Activated CD8-positive, alpha-beta memory T cell treated with anti-CD3 and anti-CD28 coated beads, Interleukin-2, amount 50 U/mL, for 1 hour (primary cell): Measurements from ENCODE around the gene ITGB5.
"Not testable (repeated sequence)": the region's sequence is repeated elsewhere in the genome, so short reads cannot be mapped to it uniquely, and the experiment has no call there.

Experiments used
- DNase-seq: peaks from one replicate; pipeline ENCODE4 v3.0.0-alpha.2; 2020; ENCODE audit errors: extremely low read depth

The ITGB5 gene

DNA sequence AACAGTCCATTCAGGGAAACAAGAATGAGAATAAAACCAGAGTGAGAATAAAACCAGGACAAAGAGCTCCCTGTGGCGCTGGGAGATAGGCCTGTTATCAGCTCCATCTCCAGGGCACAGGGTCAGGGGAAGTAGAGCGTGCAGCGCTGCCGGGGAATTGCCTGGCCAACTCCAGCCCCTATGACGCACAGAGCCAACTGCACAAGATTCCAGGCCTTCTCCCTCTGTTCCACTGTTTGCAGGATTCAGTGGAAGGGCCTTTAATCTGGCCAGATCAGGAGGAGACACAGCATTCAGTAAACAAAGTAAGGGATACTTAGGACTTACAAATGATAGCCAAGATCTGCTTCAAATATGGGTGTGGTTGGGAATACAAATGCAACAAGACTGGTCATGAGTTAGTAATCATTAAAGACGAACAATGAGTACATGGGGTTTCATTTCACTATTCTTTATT, 49.4 kb downstream of the ITGB5 start:
- no peak for DNase-seq

DNA sequence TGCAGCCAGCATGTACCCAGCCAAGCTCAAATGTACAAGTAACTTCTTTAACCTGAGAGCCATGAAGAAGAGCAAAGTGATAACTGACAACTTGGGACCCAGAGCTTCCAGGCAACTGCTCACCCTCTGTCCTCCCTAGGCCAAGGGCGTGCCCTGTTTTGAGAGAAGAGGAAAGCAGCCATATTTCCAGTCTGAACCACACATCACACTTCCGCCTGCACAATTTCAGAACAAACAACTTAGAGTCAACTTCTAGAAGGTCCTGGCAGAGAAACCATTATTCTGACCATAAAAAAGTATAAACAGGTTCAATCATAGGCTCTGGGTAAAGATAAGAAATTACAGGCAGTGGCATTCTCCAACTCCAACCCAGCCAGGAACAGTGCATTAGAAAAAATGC, 50.1 kb downstream of the ITGB5 start:
- DNase-seq: no peak

DNA sequence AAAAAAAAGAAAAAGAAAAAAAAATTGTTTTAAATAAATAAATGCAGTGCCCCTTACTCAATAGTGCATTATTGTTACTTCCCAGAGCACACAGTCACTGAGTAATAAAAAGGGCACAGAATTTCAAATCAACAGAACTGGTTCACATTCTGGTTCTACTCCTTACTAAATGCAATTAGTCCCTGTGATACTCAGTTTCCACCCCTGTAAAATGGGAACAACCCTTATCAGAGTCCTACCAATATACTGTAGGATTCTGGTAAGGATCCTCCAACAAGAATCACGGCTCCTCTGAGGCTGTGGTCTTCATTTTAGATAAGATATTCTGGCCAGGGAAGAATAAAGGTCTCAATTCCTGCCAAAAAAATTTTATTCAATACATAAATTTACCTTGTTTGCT, 50.7 kb downstream of the ITGB5 start:
- no peak for DNase-seq

DNA sequence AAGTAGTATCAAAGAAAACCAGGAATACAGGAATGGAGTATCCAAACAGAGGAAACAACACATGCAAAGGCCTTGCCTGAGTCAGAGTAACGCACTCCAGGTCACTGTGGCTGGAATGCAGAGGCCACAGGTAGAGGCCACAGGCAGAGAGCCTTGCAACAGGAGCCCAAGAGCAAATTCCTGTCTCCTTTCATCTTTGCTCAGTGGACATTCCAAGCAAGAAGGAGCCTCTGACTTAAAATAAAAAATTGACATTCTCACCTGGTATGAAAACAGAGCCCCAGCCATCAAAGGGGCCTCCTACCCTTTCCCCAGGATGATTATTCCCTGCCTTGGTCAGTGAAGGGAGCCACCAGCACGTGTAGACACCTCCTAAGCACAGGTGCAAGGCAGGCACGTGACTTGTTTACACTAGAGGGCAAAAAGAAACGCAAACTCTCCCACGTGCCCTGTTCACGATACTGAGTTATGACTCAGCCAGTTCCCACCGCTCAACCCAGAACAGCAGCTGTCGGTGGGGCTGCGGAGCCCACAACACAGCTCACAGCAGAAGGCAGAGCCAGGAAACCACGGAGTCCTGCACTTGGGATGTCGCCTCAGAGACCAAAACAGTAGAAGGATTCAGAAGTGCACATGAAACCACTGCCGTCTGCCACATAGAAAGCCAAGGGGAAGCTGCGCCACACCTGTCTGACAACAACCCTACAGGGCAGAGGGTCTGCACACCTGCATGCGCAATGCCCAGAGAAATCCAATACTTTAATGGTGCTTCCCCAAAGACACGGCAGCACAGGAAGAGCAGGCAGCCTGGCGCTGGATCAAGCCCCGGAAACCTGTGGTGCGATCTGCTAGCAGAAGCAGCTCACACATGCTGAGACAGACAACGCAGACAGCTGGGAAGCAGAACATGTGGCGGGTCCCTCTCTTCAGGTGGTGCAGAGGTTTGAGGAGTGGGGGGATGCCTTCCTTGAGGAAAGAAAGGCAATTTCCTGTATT, 52.1 kb downstream of the ITGB5 start:
- peak; percentile 0 for DNase-seq

DNA sequence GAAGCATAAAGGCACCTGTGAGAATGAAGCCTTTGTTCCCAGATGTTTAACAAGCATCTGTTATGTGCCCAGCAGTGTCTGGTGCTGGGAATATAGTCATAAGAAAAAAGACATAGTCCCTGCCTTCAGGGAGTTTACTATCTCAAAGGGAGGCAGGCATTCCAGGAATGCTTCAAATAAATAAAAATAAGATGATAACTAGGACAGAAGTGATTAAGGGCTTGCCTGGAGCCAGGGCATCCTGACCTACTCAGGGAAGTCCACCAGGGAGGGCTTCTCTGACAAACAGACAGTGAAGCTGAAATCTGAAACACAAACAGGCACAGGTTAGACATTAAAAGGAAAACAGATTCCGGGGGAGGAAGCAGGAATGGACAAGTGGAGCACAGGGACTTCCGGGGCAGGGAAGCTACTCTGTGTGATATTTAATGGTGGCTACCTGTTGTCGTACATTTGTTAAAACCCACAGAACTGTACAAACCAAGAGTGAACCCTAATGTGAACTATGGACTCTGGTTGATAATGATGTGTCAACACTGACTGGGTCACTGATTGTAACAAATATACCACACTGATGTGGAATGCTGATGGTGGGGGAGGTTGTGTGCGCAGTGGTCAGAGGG, 53.3 kb downstream of the ITGB5 start:
- no peak for DNase-seq

DNA sequence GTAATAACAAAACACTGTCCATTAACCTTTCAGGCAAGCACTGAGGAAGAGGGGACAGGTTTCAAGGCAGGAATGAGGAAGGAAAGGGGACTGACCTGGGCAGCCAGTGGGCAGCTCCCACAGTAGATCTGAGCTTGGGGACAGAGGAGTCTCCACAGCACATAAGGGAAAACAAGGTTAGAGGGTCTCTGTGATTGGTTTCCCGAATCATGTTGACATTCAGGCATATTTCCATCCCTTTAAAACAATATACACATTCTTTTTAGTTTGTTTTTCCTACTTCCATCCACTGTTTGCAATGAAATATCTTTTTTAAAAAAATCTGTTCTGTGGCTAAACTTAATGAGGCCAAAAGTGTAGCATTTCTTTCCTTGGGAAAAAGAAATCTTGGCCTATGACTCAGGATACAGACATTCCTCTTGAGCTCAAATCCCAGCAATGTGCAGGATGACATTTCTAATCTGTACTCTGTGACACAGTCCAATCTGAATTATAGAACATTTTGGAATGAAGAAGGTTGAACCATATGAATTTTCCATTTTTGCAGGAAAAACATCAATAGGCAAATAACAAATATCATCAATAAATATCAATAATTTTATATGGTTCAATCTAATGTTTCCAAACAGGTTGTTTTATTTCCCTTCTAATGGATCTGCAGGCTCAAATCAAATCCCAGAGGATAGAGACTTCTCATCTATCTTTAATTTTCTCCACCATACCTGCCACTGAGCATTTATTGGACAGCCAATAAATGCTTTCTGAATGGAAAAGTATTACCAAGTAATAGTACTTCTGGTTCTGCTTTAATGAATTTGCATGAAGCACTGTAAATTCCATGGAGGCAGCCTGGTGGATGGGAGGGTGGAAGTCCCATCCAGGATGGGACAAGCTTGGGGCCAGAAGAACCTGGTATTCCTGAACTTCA, 54.1 kb downstream of the ITGB5 start:
- DNase-seq: no peak

DNA sequence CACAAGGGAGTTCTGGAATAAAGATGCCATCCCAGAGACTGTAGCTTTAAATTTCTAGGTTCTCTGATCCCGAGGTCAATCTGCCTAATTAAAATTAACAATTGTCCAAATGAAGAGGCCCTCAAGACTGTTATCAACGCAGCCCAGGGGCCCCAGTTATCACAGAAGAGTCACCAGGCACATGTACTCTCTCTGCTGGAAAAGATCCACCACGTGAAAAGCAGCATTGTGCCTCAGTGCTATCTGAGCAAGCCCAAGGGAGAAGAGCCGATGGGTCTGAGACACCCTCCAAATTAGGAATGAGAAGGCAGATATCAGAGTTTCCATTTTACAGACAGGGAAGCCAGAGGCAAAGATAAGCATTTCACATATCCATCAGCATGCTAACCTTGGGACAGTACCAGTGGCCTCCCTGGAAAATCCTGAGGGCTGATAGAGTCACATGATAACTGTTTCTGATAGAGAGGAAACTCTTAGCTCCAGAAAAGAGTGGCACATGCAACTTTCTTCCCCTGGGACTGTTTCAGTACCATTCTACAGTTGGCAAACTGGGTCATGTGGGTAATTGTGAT, 55.5 kb downstream of the ITGB5 start:
- no peak for DNase-seq

DNA sequence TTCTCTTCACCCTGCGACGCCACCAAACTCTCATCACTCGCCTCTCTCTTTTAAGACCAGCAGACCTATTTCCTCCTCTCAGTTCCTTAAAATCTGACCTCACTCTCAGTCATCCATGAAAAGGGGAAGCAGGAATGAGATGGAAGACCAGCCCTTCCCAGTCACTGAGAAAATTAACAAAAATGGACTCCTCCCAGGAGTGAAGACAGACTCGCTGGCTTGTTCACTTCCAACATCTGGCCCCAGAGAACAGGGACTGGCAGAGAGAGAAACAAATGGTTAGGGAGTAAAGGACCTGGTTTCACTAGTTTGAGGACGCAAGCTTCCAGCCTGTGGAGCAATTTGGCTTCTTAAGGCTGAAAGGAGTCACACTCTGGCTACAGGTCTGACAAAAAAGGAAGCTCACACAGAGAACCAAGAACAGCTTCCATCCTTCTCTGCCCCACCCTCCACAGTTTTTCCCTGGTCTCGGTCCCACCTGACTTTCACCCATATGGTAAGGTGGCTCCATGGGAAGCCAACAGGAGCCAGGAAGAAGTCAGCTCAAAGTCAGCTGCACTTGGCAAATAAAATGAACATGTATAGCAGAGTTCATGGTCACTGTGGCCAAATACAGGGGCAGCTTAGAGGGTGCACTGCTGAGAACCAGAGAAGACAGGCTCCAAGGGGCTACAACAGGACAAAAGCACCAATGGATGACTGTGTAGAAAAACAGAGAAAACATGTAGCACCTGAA, 57.2 kb downstream of the ITGB5 start:
- DNase-seq: no peak

DNA sequence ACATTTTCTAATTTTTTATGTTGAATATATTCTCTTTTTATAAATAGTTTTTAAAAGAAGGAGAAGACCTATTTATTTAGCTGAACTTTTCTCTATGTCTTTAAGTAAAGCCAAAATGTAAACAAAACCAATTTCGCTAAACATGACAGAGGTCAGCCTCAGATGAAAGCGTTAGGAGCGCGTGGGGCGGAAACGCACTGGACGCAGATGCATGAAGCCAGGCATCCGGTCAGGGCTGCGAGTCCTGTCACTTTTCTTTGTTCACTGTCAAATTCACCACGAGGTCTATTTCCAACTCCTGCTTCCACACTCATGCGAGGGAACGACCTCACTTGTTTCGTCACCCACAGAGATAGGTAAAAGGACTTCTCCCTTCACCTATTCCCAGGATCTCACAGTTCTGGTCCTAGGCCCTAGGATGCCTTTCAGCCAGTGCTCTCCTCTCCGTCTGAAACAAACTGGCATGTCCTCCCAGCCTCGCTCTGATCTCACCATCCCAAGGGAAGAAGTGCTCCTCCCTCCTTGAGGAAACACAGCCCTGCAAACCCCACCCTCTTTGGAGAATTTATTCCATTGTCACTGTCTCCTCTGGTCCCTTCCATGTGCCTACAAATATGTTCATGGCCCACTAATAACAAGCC, 57.9 kb downstream of the ITGB5 start:
- no peak for DNase-seq

DNA sequence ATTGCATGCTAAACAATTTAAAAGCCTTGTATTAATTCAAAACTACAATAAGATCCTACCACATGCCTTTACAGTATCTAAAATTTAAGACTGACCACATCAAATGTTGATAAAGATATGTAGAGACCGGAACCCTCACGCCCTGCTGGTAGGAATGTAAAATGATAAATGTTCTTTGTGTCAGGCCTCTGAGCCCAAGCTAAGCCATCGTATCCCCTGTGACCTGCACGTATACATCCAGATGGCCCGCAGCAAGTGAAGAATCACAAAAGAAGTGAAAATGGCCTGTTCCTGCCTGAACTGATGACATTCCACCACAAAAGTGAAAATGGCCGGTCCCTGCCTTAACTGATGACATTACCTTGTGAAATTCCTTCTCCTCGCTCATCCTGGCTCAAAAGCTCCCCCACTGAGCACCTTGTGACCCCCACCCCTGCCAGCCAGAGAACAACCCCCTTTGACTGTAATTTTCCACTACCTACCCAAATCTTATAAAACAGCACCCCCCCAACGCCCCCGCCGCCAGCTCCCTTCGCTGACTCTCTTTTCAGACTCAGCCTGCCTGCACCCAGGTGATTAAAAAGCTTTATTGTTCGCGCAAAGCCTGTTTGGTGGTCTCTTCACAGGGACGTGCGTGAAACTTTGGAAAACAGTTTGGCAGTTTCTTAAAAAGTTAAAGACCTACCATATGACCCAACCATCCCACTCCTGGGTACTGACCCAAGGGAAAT, 59.5 kb downstream of the ITGB5 start:
- not testable (repeated sequence) for DNase-seq

DNA sequence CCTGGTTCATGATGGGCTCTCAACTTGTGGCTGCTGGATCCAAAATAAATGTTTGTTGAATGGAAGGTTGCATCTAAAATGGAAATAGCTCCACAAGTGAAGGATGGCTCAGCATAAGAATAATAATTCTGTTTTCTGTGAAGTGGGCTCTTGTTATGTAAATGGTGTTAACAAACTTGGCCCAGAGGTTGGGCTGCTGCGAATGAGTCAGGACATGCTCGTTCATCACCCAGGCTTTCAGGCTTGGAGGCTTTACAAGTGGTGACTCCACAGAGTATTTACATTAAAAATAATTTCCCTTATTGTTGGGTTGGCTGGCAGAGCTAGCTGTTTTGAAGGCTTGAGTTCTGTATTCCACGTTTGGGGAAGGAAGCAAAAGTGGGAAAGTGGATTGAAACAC, 60.5 kb downstream of the ITGB5 start:
- DNase-seq: no peak

DNA sequence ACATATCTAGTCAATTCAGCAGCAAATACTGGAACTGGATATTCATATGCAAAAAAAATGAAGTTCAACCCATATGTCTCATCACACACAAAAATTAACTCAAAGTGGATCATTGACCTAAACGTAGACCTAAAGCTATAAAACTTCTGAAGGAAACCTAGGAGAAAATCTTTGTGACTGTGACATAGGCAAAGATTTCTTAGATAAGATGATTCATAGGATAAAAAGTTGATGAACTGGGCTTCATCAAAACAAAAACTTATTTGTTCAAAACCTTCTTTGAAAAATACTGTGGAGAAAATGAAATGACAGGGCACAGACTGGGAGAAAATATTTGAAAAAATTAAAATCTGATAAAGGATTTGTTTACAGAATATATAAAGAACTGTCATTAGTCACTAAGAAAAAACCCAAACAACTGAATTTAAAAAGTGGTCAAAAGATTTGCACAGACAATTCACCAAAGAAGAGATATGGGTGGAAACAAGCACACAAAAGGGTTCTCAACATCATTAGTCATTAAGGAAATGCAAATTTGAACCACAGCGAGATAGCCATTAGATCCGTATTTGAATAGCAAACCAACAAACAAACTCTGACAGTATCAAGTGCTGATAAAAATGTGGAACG, 62.8 kb downstream of the ITGB5 start:
- DNase-seq: no peak

DNA sequence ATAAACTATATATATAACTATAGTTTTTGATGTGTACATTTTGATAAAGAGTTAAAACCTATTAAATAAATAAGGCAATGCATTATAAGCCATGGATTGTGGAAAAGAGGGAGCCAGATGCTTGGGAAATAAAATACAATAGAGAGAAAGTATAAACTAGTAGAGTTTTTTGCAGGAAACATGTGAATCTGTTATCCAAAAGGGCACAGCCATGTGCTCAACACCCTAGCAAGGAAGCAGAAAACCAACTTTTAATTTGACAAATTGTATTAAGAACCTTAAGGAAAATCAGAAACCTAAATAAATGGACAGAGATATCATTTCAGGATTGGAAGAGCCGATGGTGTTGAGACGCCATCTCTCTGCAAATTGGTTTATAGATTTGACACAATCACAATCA, 63.5 kb downstream of the ITGB5 start:
- no peak for DNase-seq

DNA sequence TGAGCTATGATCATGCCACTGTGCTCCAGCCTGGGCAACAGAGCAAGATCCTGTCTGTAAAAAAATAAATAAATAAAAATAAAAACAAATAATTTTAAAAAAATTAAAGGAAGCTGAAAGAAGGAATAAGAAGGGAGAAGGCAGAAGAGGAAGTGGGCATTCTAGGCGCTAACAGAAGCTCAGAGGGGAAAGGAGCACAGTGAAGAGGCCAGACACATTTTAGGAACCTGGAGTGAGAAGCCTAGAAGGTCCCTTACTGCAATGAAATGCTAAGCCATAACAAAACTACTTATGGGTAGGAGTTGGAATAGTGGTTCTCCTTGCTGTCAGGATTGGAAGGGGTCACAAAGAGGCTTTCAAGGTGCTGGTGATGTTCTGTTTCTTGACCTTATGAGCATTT, 64.0 kb downstream of the ITGB5 start:
- DNase-seq: no peak

DNA sequence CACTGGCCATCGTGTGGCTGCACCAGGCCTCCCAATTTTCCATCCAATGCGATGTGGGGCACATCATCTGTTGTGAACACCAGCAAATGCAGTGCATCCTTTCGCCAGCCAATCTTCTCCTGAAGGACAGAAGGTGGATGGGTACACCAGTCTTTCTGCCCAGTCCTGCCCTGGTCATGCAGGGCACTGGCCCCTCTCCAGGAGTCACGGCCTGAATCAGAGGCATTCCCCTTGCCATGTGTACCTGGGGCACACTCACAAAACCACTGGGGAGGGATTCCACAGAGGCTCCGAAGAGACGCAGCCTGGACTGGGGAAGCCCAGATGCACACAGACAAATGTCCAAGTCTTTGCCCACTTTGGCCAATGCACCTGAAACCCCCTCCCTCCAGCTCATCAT, 65.8 kb downstream of the ITGB5 start:
- no peak for DNase-seq

DNA sequence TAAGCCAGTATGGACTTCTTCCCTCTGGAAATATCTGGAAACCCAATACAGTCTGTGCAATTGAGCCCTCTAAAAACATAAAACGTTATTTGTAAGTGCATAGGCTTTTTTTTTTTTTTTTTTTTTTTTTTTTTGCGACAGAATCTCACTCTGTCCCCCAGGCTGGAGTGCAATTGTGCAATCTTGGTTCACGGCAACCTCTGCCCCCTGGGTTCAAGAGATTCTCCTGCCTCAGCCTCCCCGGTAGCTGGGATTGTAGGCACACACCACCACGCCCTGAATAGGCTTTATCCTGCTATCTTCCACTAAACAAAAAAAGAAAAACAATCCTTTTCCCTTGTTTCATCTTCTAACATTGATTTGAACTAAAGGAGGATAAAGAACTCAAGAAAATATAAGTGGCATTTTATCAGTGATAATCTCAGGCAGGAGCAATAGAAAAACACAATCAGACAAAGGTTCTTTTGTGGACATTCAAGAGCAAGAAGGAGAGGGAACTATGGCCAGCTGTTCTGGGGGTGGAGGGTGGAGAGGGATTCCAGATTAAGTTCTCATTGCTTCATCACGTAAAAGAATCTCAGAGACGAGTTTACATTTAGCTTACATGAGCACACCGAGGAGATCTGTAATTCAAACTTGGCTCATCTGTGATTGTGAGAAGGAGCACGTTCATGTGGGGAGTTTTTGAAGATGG, 68.6 kb downstream of the ITGB5 start:
- no peak for DNase-seq

DNA sequence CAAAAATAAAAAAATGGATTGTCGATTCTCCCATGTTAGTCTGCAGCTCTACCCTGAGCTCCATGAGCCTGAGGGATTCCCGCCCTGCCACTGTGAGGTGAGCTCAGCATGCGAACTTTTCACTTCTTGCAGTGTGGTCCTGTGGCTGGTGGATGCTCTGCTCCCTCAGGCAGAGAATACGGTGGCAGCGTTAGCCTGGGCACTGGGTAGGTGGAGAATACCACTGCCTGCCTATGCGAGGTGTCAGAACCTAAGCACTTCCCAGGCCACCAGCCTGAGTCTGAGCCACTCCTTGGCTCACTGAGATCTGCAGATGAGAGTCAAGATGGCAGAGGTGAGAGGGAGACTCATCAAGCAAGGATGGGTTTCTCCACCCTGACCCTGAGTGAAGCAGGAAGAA, 70.1 kb downstream of the ITGB5 start:
- no peak for DNase-seq

DNA sequence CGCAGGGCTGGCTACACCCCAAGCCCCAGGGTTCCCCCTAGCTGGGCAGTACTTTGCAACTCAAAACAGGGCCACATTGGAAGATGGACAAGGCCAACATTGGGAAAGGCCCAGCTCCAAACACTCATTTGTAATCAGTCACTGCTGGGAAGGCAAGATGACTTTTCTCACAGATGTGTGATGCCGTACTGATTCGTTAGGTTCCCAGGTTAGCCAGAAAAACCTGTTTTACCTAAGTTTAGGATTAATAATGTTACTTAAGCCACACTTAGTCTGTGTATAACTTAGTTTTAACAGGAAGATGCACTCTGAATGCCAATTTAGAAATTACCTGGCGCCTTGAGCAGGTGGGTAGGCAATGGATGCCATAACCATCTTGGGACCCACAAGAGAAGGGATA, 71.0 kb downstream of the ITGB5 start:
- no peak for DNase-seq

DNA sequence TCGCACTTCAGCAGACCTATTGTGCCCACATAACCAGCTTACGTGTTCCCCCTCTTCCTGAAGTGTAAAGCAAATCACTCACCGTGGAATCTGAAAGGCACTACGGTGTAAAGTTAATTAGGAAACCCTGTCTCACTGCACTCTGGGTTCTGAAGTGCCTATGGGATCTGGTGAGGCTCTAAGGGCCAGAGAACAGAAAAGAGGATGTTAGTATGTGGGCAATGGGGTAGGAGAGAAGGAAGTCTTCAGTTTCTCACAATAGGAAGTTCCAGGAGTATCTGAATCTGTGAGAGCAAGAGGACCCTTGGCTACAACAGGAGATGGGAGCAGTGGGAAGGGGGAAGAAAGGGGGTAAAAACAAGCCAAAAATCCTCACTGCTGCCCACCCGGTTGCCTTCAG, 71.4 kb downstream of the ITGB5 start:
- DNase-seq: no peak
